ENCODE data around the gene SST.

Gene SST

DNA sequence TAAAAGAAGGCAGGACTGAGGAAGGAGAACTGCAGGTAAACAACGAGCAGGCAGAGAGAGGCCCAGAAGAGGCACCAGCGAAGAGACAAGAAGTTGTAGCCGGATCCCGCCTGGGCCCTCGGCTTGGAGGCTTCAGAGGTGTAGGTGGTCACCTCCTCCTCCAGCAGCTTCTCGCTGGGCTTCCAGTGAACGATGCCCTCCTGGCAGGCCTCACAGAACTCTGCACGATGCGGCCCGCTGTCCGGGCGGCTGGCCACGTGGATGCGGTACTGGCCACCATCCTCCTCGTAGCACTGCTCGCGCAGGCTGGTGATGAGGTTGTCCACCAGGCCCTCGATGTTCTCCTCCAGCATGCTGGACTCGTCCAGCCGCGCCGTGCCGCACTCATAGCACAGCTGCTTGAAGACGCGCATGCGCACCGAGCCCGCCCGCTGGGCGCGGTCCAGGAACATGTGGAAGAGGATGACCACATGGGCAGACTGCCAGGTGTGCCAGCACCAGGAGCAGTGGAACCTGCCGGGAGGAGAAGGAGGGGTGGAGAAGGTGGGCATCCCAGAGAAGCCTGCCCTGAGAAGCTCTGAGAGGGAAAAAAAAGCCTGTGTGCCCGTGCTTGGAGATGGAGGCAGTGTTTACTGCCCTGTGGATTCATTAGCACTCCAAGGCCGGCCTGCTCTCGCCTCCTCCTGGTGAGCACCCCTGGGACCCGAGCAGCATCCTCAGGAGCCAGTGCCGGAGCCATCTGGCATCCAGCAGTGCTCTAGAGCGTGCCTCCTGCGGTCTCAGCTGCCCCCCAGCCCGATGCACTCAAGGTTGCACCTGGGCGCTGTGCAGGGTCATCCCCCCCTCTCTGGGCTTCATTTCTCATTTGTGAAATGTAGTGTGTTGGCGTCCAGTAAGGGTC lies 28.6 kb upstream of the SST start:
- ChIA-PET POLR2A (no interaction called here), CTCF (interaction anchor here (1.6 to 4.0 kb wide), 2 partner anchors 19 to 380 kb away, joined by 10 to 18 read pairs; no protein-coding TSS in a partner anchor)
- no peak for DNase-seq (ENCODE audit: extremely low spot score)
- TF ChIP-seq, protein P1, sequence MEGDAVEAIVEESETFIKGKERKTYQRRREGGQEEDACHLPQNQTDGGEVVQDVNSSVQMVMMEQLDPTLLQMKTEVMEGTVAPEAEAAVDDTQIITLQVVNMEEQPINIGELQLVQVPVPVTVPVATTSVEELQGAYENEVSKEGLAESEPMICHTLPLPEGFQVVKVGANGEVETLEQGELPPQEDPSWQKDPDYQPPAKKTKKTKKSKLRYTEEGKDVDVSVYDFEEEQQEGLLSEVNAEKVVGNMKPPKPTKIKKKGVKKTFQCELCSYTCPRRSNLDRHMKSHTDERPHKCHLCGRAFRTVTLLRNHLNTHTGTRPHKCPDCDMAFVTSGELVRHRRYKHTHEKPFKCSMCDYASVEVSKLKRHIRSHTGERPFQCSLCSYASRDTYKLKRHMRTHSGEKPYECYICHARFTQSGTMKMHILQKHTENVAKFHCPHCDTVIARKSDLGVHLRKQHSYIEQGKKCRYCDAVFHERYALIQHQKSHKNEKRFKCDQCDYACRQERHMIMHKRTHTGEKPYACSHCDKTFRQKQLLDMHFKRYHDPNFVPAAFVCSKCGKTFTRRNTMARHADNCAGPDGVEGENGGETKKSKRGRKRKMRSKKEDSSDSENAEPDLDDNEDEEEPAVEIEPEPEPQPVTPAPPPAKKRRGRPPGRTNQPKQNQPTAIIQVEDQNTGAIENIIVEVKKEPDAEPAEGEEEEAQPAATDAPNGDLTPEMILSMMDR (IDR thresholded peaks at IDR 0.05; ENCODE audit: control extremely low read depth, extremely low read depth, low read depth, missing control alignments), result no peak

DNA sequence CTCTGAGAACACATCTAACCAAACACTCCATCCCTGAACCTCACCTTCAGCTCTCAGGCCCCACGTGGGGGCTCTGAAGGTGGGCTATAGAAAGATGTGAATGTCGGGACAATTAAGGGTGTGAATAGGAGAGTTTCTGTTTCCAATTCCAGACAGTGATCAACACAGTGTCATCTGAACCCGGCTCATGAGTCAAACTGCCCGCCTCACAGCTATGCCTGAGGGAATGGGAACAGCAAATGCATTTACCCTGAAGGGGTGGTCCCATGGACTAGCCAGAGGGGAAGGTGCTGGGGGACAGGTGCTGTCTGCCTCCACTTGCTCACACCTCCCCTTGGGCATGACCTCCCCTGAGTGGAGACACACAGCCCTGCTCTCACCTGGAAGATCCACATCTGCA lies 25.8 kb upstream of the SST start:
- no peak for DNase-seq (ENCODE audit: extremely low spot score)
- ChIA-PET CTCF (interaction anchor here (1.4 to 4.0 kb wide), 3 partner anchors 12 to 377 kb away, joined by 4 to 18 read pairs (median 8); no protein-coding TSS in a partner anchor), POLR2A (no interaction called here)
- TF ChIP-seq, protein P1 (IDR thresholded peaks at IDR 0.05; ENCODE audit: control extremely low read depth, extremely low read depth, low read depth, missing control alignments), result no peak

DNA sequence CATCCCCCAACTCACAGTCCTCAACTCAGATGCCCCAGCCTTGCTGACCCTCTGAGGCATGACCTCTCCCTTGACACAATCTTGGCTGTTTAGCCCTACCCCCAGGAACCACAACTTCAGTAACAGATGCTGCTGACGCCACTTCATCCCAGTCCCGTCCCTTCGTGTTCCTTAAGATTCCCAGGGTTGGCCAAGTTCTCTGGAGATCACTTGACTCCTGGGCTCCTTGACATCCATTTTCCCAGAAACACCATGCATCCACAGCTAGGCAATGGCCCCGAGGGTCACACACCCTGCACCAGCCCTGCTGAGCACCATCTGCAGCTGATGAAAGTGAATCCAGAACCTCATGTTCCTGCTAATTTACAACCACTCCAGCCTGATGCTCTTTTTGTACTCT lies 25.3 kb upstream of the SST start:
- POLR2A ChIA-PET, result no interaction called here
- TF ChIP-seq, protein P1 (IDR thresholded peaks at IDR 0.05; ENCODE audit: control extremely low read depth, extremely low read depth, low read depth, missing control alignments), result no peak
- CTCF ChIA-PET, result interaction anchor here (1.4 to 4.0 kb wide), 3 partner anchors 13 to 377 kb away, joined by 4 to 18 read pairs (median 8); no protein-coding TSS in a partner anchor
- DNase-seq (ENCODE audit: extremely low spot score), result no peak

DNA sequence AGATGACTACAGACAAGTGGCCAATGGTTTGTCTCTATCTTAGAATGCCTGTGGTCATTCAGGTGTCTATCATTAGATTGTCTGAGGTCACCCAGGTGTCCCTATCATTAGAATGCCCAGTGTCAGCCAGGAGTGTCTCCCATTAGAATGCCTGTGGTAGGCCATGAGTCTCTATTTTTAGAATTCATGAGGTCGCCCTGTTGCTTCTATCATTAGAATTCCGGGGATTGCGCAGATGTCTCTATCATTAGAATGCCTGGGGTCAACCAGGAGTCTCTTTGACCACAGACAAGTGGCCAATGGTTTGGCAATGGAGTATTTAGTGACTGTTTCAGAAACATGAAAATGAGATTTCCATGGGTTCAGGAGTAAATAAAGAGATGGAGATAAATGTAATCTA lies 24.6 kb upstream of the SST start:
- TF ChIP-seq, protein P1 (IDR thresholded peaks at IDR 0.05; ENCODE audit: control extremely low read depth, extremely low read depth, low read depth, missing control alignments), result no peak
- DNase-seq (ENCODE audit: extremely low spot score), result no peak
- ChIA-PET POLR2A (no interaction called here), CTCF (interaction anchor here (1.2 to 4.9 kb wide), 2 partner anchors 16 to 375 kb away, joined by 6 to 22 read pairs; no protein-coding TSS in a partner anchor)

DNA sequence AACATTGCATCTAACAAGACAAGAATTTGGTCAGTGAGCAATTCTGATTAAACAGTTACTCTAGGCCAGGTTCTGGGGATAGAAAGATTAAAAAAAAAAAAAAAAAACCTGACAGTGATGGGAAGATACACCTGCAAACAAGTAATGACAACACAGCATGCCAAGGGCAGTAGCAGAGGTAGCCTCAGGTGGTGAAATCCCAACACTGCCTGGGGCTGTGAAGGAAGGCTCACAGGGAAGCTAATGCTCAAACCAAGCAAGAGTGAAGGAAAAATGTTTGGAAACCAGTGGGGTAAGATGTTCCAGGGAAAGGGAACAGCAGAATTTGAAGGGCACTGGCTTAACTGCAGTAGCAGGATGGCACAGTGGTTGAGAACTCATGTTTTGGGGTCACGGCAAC lies 23.2 kb upstream of the SST start:
- no peak for DNase-seq (ENCODE audit: extremely low spot score)
- ChIA-PET POLR2A (no interaction called here), CTCF (interaction anchor here (4.9 kb wide), 1 partner anchor 14 kb away, joined by 22 read pairs; no protein-coding TSS in a partner anchor)
- TF ChIP-seq, protein P1 (IDR thresholded peaks at IDR 0.05; ENCODE audit: control extremely low read depth, extremely low read depth, low read depth, missing control alignments), result no peak

DNA sequence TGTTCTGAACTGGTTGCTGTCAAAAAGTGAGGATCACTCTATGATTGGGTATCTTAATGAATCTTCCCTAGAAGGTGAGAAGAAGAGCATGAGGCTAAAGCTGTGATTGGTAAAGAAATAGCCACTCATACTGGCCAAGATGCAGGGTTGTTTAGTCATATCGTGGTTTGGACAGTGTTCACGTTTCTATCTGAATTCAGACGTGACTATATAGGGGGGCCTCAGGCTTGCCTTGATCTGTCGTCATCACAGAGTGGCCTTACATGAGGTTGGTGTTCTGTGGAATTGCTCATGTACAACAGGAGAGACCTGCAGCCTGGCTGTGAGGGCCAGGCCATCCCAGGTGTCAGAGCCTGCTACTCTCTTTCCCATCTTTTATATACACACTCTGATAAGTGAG lies 19.8 kb upstream of the SST start:
- TF ChIP-seq, protein P1 (IDR thresholded peaks at IDR 0.05; ENCODE audit: control extremely low read depth, extremely low read depth, low read depth, missing control alignments), result no peak
- CTCF ChIA-PET, result interaction anchor here (3.0 to 4.9 kb wide), 1 partner anchor 11 kb away, joined by 15 to 22 read pairs; no protein-coding TSS in a partner anchor
- POLR2A ChIA-PET, result no interaction called here
- no peak for DNase-seq (ENCODE audit: extremely low spot score)

Measured in GM10248 (cell line).